SK-N-SH (cell line): Measurements from ENCODE around the gene METTL27. TPM values are rescaled to one million over a fixed set of nuclear protein-coding genes. Genes with fewer than 3 reads are reported as not detected.
"Not testable (repeated sequence)": the region's sequence is repeated elsewhere in the genome, so short reads cannot be mapped to it uniquely, and the experiment has no call there.

Source experiments
- CTCF ChIA-PET: fragments of 300-600, 350-600 bp; formaldehyde crosslinking; extraction: SDS; loops from one replicate; lab custom pipeline; 2021; lab: Yijun Ruan, JAX
- POLR2A ChIA-PET: fragments of 350-600 bp; sonication (Branson Sonifier 250); formaldehyde crosslinking; extraction: SDS; loops from one replicate; lab custom pipeline; 2020; ENCODE audit warnings: antibody characterized with exemption, inconsistent platforms; lab: Yijun Ruan, JAX
- DNase-seq: peaks from one replicate; pipeline ENCODE4 v3.0.0; 2012
- H2AFZ ChIP-seq: fragments of 200-600 bp; sonication (generic); 2 replicates; pipeline ENCODE4 v1.8.1; 2016; ENCODE audit warnings: antibody characterized with exemption, mild to moderate bottlenecking, low read depth
- H3F3A ChIP-seq: fragments of 200-600 bp; sonication (generic); replicated peaks from 2 replicates; pipeline ENCODE3; 2016; ENCODE audit warnings: antibody characterized with exemption, mild to moderate bottlenecking; ENCODE audit not compliant: insufficient read depth
- H3K27ac ChIP-seq, 2 experiments: fragments of 200-500 bp in 1 of 2; fragments of 200-600 bp in 1 of 2; sonication (Bioruptor generic) in 1 of 2; sonication (generic), shearing (Covaris generic) in 1 of 2; 2 replicates each; pipeline versions ENCODE4 v1.5.1 to v1.6.1; 2014 to 2016; ENCODE audit warnings: low read depth in 2 of 2, inconsistent platforms in 1 of 2, low read length in 1 of 2, mild to moderate bottlenecking in 1 of 2, mixed read lengths in 1 of 2
- H3K27me3 ChIP-seq: fragments of 200-600 bp; sonication (generic), shearing (Covaris generic); 2 replicates; pipeline ENCODE4 v1.6.1; 2016; ENCODE audit warnings: mixed run types; ENCODE audit not compliant: insufficient read depth
- H3K36me3 ChIP-seq, 2 experiments: fragments of 200-500 bp in 1 of 2; fragments of 200-600 bp in 1 of 2; sonication (Bioruptor generic) in 1 of 2; sonication (generic) in 1 of 2; replicated peaks in 1 of 2; 2 replicates each; pipeline versions ENCODE3 to v1.5.1; 2014 to 2016; ENCODE audit warnings: low read length in 1 of 2, mild to moderate bottlenecking in 1 of 2; ENCODE audit not compliant: insufficient read depth in 2 of 2, control insufficient read depth in 1 of 2
- H3K4me1 ChIP-seq, 2 experiments: fragments of 200-500 bp in 1 of 2; fragments of 200-600 bp in 1 of 2; sonication (Bioruptor generic) in 1 of 2; sonication (generic), shearing (Covaris generic) in 1 of 2; 2 replicates each; pipeline versions ENCODE4 v1.5.1 to v1.6.1; 2014 to 2016; ENCODE audit warnings: low read depth in 1 of 2, low read length in 1 of 2, mixed run types in 1 of 2; ENCODE audit not compliant: insufficient read depth in 2 of 2, control insufficient read depth in 1 of 2
- H3K4me2 ChIP-seq: fragments of 200-600 bp; sonication (generic), shearing (Covaris generic); 2 replicates; pipeline ENCODE4 v1.6.1; 2017; ENCODE audit warnings: mixed run types
- H3K4me3 ChIP-seq, 2 experiments: fragments of 200-500 bp in 1 of 2; fragments of 200-600 bp in 1 of 2; sonication (Bioruptor generic) in 1 of 2; sonication (generic), shearing (Covaris generic) in 1 of 2; 2 replicates each; pipeline versions ENCODE4 v1.5.1 to v1.8.1; 2014 to 2016; ENCODE audit warnings: low read depth in 2 of 2, inconsistent platforms in 1 of 2, low read length in 1 of 2, mild to moderate bottlenecking in 1 of 2, mixed read lengths in 1 of 2, moderate library complexity in 1 of 2
- H3K79me2 ChIP-seq: fragments of 200-600 bp; sonication (generic); 2 replicates; pipeline ENCODE4 v1.8.1; 2017; ENCODE audit warnings: mild to moderate bottlenecking; ENCODE audit not compliant: insufficient read depth
- H3K9ac ChIP-seq: fragments of 200-600 bp; sonication (generic); 2 replicates; pipeline ENCODE4 v1.6.1; 2017; ENCODE audit warnings: mixed run types
- H3K9me2 ChIP-seq: fragments of 200-600 bp; sonication (generic); 2 replicates; pipeline ENCODE4 v1.6.1; 2017; ENCODE audit warnings: mixed run types
- H3K9me3 ChIP-seq: fragments of 200-600 bp; sonication (generic); 2 replicates; pipeline ENCODE4 v1.6.1; 2017; ENCODE audit warnings: mixed run types, mild to moderate bottlenecking, moderate library complexity
- H4K20me1 ChIP-seq: fragments of 200-600 bp; sonication (generic); 2 replicates; pipeline ENCODE4 v1.6.1; 2017; ENCODE audit warnings: mild to moderate bottlenecking, mixed run types; ENCODE audit not compliant: insufficient read depth
- ELF1 ChIP-seq: IDR thresholded peaks from 2 replicates; pipeline ENCODE4 v1.4.0; 2012
- MXI1 ChIP-seq: IDR thresholded peaks from 2 replicates; pipeline ENCODE4 v1.6.1; 2012; ENCODE audit warnings: mild to moderate bottlenecking, low read depth, low read length, improper control_type of control experiment
- NRF1 ChIP-seq: IDR thresholded peaks from 2 replicates; pipeline ENCODE4 v1.6.1; 2012; ENCODE audit warnings: low read depth, mild to moderate bottlenecking, low read length
- REST ChIP-seq: IDR thresholded peaks from 2 replicates; pipeline ENCODE4 v1.6.1; 2012; ENCODE audit warnings: mild to moderate bottlenecking, low read depth, low read length, moderate library complexity
- ZBTB33 ChIP-seq: IDR thresholded peaks from 2 replicates; pipeline ENCODE4 v1.4.0; 2012; ENCODE audit warnings: low read depth, borderline replicate concordance
- WGBS: methylation state at CpG from one replicate; pipeline ENCODE4 v1.1.6; 2017; ENCODE audit warnings: low lambda C conversion rate; 5-methylcytosine and 5-hydroxymethylcytosine counted together
- polyA plus RNA-seq, 3 experiments: library from polyadenylated mRNA; depleted of rRNA; stranded (reverse); fragments of >200 nt; gene quantifications; 2 replicates each; pipeline ENCODE4 v1.2.3, GENCODE V29; 2012

Gene METTL27
- polyA plus RNA-seq, 1 of the 3 experiments (the other 2 are of a cell fraction): 3.1 TPM

- not testable (repeated sequence) for H3K4me3 ChIP-seq, H4K20me1 ChIP-seq, H3K36me3 ChIP-seq, H3K79me2 ChIP-seq, DNase-seq, H3K9me3 ChIP-seq, H3K9me2 ChIP-seq, H2AFZ ChIP-seq, H3K27me3 ChIP-seq
- peak overlapping the region in 1 of 2 experiments; percentile 93; a peak in 2 of 4 replicates for H3K27ac ChIP-seq
- peaks cover 10 to 14% of the 10 kb centered on the region in 2 experiments; a peak in 3 of 4 replicates for H3K4me1 ChIP-seq
- H3F3A ChIP-seq: peaks cover 26% of the 10 kb centered on the region
- peak overlapping the region; percentile 50; the same call in 1 of the 2 replicates for H3K9ac ChIP-seq
- ChIA-PET POLR2A (interaction anchor here (0.7 to 1.5 kb wide), 3 partner anchors 12 to 73 kb away, joined by 3 read pairs; no protein-coding TSS in a partner anchor), CTCF (interaction anchor here (1.0 to 5.7 kb wide), 8 partner anchors 11 to 431 kb away, joined by 3 to 36 read pairs (median 4); partner anchors contain the start of gene ABHD11)
- H3K4me2 ChIP-seq: peak overlapping the region; percentile 65
- 92% methylated on average over 14 of the region's 14 CpGs for WGBS
These were observed 20.6 kb downstream of the METTL27 start for GRCh38 chr7:73821597-73822285.

GRCh38 chr7:73820013-73820412 is 22.3 kb downstream of the METTL27 start:
- Histone ChIP-seq H3F3A (peaks cover 25% of the 10 kb centered on the region), H3K27me3 (no peaks in the 10 kb centered on the region), H3K9ac (no peak overlapping the region), H2AFZ (no peak overlapping the region), H3K36me3 (no peaks in the 10 kb centered on the region), H3K79me2 (no peaks in the 10 kb centered on the region), H3K4me3 (no peak overlapping the region), H4K20me1 (no peaks in the 10 kb centered on the region), H3K9me3 (no peaks in the 10 kb centered on the region), H3K4me2 (no peak overlapping the region), H3K4me1 (peaks cover 10% of the 10 kb centered on the region in 2 experiments; a peak in 3 of 4 replicates), H3K27ac (no peak overlapping the region), H3K9me2 (no peaks in the 10 kb centered on the region)
- TF ChIP-seq MXI1 (no peak), ZBTB33 (no peak), ELF1 (no peak), REST (no peak), NRF1 (no peak)
- no peak for DNase-seq
- WGBS: 94% methylated on average over 7 of the region's 7 CpGs
- ChIA-PET CTCF (interaction anchor here (0.6 to 5.7 kb wide), 2 partner anchors 9 to 284 kb away, joined by 3 to 36 read pairs; no protein-coding TSS in a partner anchor), POLR2A (no interaction called here)
